ENCODE data around the gene AHCYL1. TPM values are rescaled to one million over a fixed set of nuclear protein-coding genes. Genes with fewer than 3 reads are reported as not detected.

AHCYL1 gene
- total RNA-seq, 1 experiment from 2014 or later: 92.0 TPM

GRCh38 chr1:110019770-110020169 lies 35.2 kb downstream of the AHCYL1 start (continued):
- TF ChIP-seq REST (IDR thresholded peaks at IDR 0.05; ENCODE audit: low read depth): no peak

- Histone ChIP-seq H3K4me2 (ENCODE audit: low read length) (no peak overlapping the region), H3K36me3 (ENCODE audit: control insufficient read depth in 1 of 2, insufficient read depth in 2 of 2, low read length in 2 of 2) (peaks cover 52 to 59% of the 10 kb centered on the region in 2 experiments), H3K27me3 (ENCODE audit: insufficient read depth, low read length) (no peaks in the 10 kb centered on the region), H3K27ac (ENCODE audit: low read depth, low read length) (no peak overlapping the region), H3K79me2 (ENCODE audit: insufficient read depth, low read length) (no peaks in the 10 kb centered on the region), H3K9me2 (ENCODE audit: insufficient read depth) (no peaks in the 10 kb centered on the region), H3K9me3 (ENCODE audit: control insufficient read depth in 1 of 2, insufficient read depth in 1 of 2, low read depth in 1 of 2, low read length in 2 of 2) (no peaks in the 10 kb centered on the region), H2AFZ (ENCODE audit: low read depth, low read length, poor library complexity, severe bottlenecking) (no peak overlapping the region), H4K20me1 (ENCODE audit: insufficient read depth) (no peaks in the 10 kb centered on the region), H3K4me1 (ENCODE audit: control insufficient read depth in 1 of 2, insufficient read depth in 2 of 2, low read length in 2 of 2) (no peaks in the 10 kb centered on the region), H3K4me3 (replicated peaks in 1 of 2; ENCODE audit: low read depth in 1 of 2, low read length in 2 of 2) (no peak overlapping the region), H3K9ac (ENCODE audit: low read length) (no peak overlapping the region)
- no TSS peak for BruUV-seq (replicated peaks)
- ChIA-PET RAD21 (ENCODE audit: low non-redundant PET in 1 of 2, low total read pairs in 2 of 2, uncharacterized antibody in 2 of 2, unreplicated experiment in 2 of 2) (no interaction called here), CTCF (interaction anchor here (2.1 kb wide), 1 partner anchor 8 kb away, joined by 8 read pairs; no protein-coding TSS in a partner anchor), POLR2A (no interaction called here)
- intact Hi-C loops (cut with micrococcal nuclease): loop anchor here (10.0 kb wide), 1 partner anchor 444 kb away; no protein-coding TSS in a partner anchor
- TF ChIP-seq EGR1 (IDR thresholded peaks at IDR 0.05; ENCODE audit: low read depth) (no peak), ZBTB33 (IDR thresholded peaks at IDR 0.05; ENCODE audit: extremely low read depth, insufficient replicate concordance, low read length) (no peak), EZH2 (IDR thresholded peaks at IDR 0.05) (no peak), YY1 (IDR thresholded peaks at IDR 0.05; ENCODE audit: extremely low read depth, insufficient replicate concordance, low read depth, low read length) (no peak), CEBPB (IDR thresholded peaks at IDR 0.05; ENCODE audit: low read depth) (no peak), RAD21 (IDR thresholded peaks at IDR 0.05; ENCODE audit: low read depth) (no peak), CBX3 (IDR thresholded peaks at IDR 0.05; ENCODE audit: low read depth) (no peak), FOSL1 (IDR thresholded peaks at IDR 0.05; ENCODE audit: low read depth) (no peak), POLR2AphosphoS5 (IDR thresholded peaks at IDR 0.05; ENCODE audit: low read depth, low read length) (no peak)
- DNase-seq (ENCODE audit: low read depth, low spot score) (no peak), ATAC-seq (no peak)
Observed at GRCh38 chr1:110021285-110021684, 36.7 kb downstream of the AHCYL1 start.
